Sigmoid colon (tissue), 4 donors: ENCODE results near the gene PTPN20.

Source experiments
- CTCF ChIP-seq, 4 experiments: fragments of 450-650 bp in 3 of 4; fragments of 200-600 bp in 1 of 4; IDR thresholded peaks; one replicate each; pipeline ENCODE4 v1.5.1; 2016 to 2019; ENCODE audit warnings: antibody characterized with exemption in 4 of 4, mild to moderate bottlenecking in 3 of 4, moderate library complexity in 2 of 4
- EP300 ChIP-seq, 4 donors: sonication (generic); formaldehyde crosslinking; IDR thresholded peaks; one replicate each; pipeline ENCODE4 v1.6.1; 2017; ENCODE audit warnings: antibody characterized with exemption in 4 of 4
- POLR2A ChIP-seq, 2 donors: fragments of 450-650 bp; IDR thresholded peaks; one replicate each; pipeline ENCODE4 v1.6.1; 2016; ENCODE audit warnings: antibody characterized with exemption in 2 of 2, mild to moderate bottlenecking in 2 of 2, moderate library complexity in 2 of 2
- POLR2AphosphoS5 ChIP-seq, 4 donors: sonication (generic); formaldehyde crosslinking; IDR thresholded peaks; one replicate each; pipeline ENCODE4 v1.6.1; 2017; ENCODE audit warnings: antibody characterized with exemption in 4 of 4

- no peak for TF ChIP-seq CTCF (IDR thresholded peaks at IDR 0.05)
- TF ChIP-seq POLR2AphosphoS5 (IDR thresholded peaks at IDR 0.05) = no peak
- no peak for TF ChIP-seq POLR2A (IDR thresholded peaks at IDR 0.05)
- TF ChIP-seq EP300 (IDR thresholded peaks at IDR 0.05) = no peak
Observed at GRCh38 chr10:47041396-47042198, 130.4 kb downstream of the PTPN20 start.
